Endothelial cell of umbilical vein (primary cell): ENCODE measurements around the gene MCC. TPM values are rescaled to one million over a fixed set of nuclear protein-coding genes. Genes with fewer than 3 reads are reported as not detected.

ENCODE experiments used
- BruUV-seq: library from RNA; stranded (reverse); fragments of 400-500 nt; replicated peaks from 2 replicates; lab custom pipeline; 2021; lab: Mats Ljungman, UMichigan
- CTCF ChIA-PET: fragments of 300-600, 350-600 bp; sonication (Branson Sonifier 250); formaldehyde crosslinking; loops from one replicate; lab custom pipeline; 2021; ENCODE audit warnings: antibody characterized with exemption, inconsistent platforms; lab: Charles Lee
- POLR2A ChIA-PET: fragments of 300-600, 350-600 bp; sonication (Branson Sonifier 250); formaldehyde crosslinking; loops from one replicate; lab custom pipeline; 2021; ENCODE audit warnings: antibody characterized with exemption, inconsistent platforms; lab: Charles Lee
- DNase-seq: peaks from one replicate; pipeline ENCODE4 v3.0.0-alpha.2; 2011; ENCODE audit warnings: low read depth, low spot score
- FAIRE-seq: peaks from 2 replicates; lab custom pipeline; 2011; peaks lifted over from hg19 to GRCh38; lab: Jason Lieb, UNC
- H2AFZ ChIP-seq: 2 replicates; pipeline ENCODE4 v1.6.0; 2012; ENCODE audit warnings: low read depth, low read length, control low read depth, inconsistent platforms
- H3K27ac ChIP-seq: 2 replicates; pipeline ENCODE4 v1.5.1; 2011; ENCODE audit warnings: low read depth, mild to moderate bottlenecking, control low read depth, low read length, moderate library complexity; ENCODE audit not compliant: insufficient read depth
- H3K27me3 ChIP-seq, 2 experiments: 2 replicates each; pipeline versions ENCODE4 v1.6.0 to v1.6.1; 2011; ENCODE audit warnings: low read length in 2 of 2, mixed read lengths in 1 of 2; ENCODE audit not compliant: control insufficient read depth in 2 of 2, insufficient read depth in 2 of 2
- H3K36me3 ChIP-seq, 2 experiments: 2 replicates in 1 of 2; 3 replicates in 1 of 2; pipeline ENCODE4 v1.5.1; 2011; ENCODE audit warnings: low read length in 2 of 2, mild to moderate bottlenecking in 1 of 2, moderate library complexity in 1 of 2; ENCODE audit not compliant: control insufficient read depth in 2 of 2, insufficient read depth in 2 of 2; ENCODE audit errors: extremely low read depth in 1 of 2
- H3K4me1 ChIP-seq: 3 replicates; pipeline ENCODE4 v1.5.1; 2011; ENCODE audit warnings: mild to moderate bottlenecking, low read length; ENCODE audit not compliant: control insufficient read depth, insufficient read depth; ENCODE audit errors: extremely low read depth
- H3K4me2 ChIP-seq: 2 replicates; pipeline ENCODE4 v1.6.1; 2011; ENCODE audit warnings: low read length, control low read depth, mixed read lengths; ENCODE audit not compliant: insufficient read depth
- H3K4me3 ChIP-seq, 3 experiments: fragments of 200-600 bp in 1 of 3; sonication (generic), shearing (Covaris generic) in 1 of 3; replicated peaks in 1 of 3; 2 replicates each; pipeline ENCODE4 v1.5.1; 2011 to 2016; ENCODE audit warnings: control low read depth in 3 of 3, low read length in 3 of 3, mild to moderate bottlenecking in 2 of 3, inconsistent platforms in 1 of 3, low read depth in 1 of 3, moderate library complexity in 1 of 3; ENCODE audit not compliant: insufficient read depth in 1 of 3
- H3K79me2 ChIP-seq: 2 replicates; pipeline ENCODE4 v1.6.0; 2012; ENCODE audit warnings: low read length, inconsistent platforms; ENCODE audit not compliant: control insufficient read depth, insufficient read depth
- H3K9ac ChIP-seq: replicated peaks from 2 replicates; pipeline ENCODE3; 2011; ENCODE audit warnings: low read length, control low read depth; ENCODE audit not compliant: insufficient read depth; ENCODE audit errors: extremely low read depth
- H3K9me1 ChIP-seq: replicated peaks from 3 replicates; pipeline ENCODE4 v1.6.0; 2011; ENCODE audit warnings: mild to moderate bottlenecking, low read length; ENCODE audit not compliant: control insufficient read depth, insufficient read depth; ENCODE audit errors: extremely low read depth
- H3K9me3 ChIP-seq: replicated peaks from 2 replicates; pipeline ENCODE4 v1.5.1; 2012; ENCODE audit warnings: low read length, inconsistent platforms; ENCODE audit not compliant: control insufficient read depth, insufficient read depth
- H4K20me1 ChIP-seq: replicated peaks from 2 replicates; pipeline ENCODE3; 2011; ENCODE audit warnings: mild to moderate bottlenecking, low read length; ENCODE audit not compliant: control insufficient read depth, insufficient read depth; ENCODE audit errors: extremely low read depth
- CTCF ChIP-seq, 2 donors: IDR thresholded peaks; 1 replicate in 1 of 2; 2 replicates in 1 of 2; pipeline ENCODE4 v1.5.1; 2011; ENCODE audit warnings: low read length in 2 of 2, mild to moderate bottlenecking in 2 of 2, moderate library complexity in 2 of 2, control low read depth in 1 of 2, inconsistent platforms in 1 of 2, low read depth in 1 of 2; ENCODE audit not compliant: insufficient read depth in 1 of 2; ENCODE audit errors: extremely low read depth in 1 of 2
- EZH2 ChIP-seq: IDR thresholded peaks from 2 replicates; pipeline ENCODE4 v1.6.1; 2012; ENCODE audit warnings: borderline replicate concordance, low read depth, mild to moderate bottlenecking, moderate library complexity, low read length, inconsistent platforms; ENCODE audit not compliant: severe bottlenecking
- FOS ChIP-seq: IDR thresholded peaks from 2 replicates; pipeline ENCODE4 v1.6.1; 2011; ENCODE audit warnings: mild to moderate bottlenecking, low read length, moderate library complexity, borderline replicate concordance; ENCODE audit not compliant: insufficient read depth
- GATA2 ChIP-seq: IDR thresholded peaks from 2 replicates; pipeline ENCODE4 v1.7.0; 2011; ENCODE audit warnings: low read depth, mild to moderate bottlenecking, moderate library complexity, mixed read lengths, low read length; ENCODE audit not compliant: insufficient read length, insufficient read depth
- JUN ChIP-seq: IDR thresholded peaks from 2 replicates; pipeline ENCODE4 v1.6.1; 2011; ENCODE audit warnings: borderline replicate concordance, low read depth; ENCODE audit not compliant: insufficient read length, insufficient read depth
- MAX ChIP-seq: IDR thresholded peaks from 2 replicates; pipeline ENCODE4 v1.6.1; 2011; ENCODE audit not compliant: insufficient read depth, insufficient read length
- MYC ChIP-seq: IDR thresholded peaks from one replicate; pipeline ENCODE4 v1.6.1; 2011; ENCODE audit warnings: mild to moderate bottlenecking, low read depth, low read length
- POLR2A ChIP-seq: IDR thresholded peaks from 2 replicates; pipeline ENCODE4 v1.6.1; 2012; ENCODE audit warnings: low read depth, mild to moderate bottlenecking, control low read depth, low read length
- POLR2AphosphoS5 ChIP-seq: IDR thresholded peaks from 2 replicates; pipeline ENCODE4 v1.6.1; 2012; ENCODE audit warnings: low read depth, mild to moderate bottlenecking, control low read depth, low read length, moderate library complexity; ENCODE audit not compliant: insufficient read depth
- dilution Hi-C: fragments of 300-500 bp; cut with MboI; formaldehyde crosslinking; loops from one replicate; pipeline ENCODE4 v1.15.0; 2019; ENCODE audit warnings: low sequenced_read_pairs; ENCODE audit not compliant: extremely low pct_ligation_motif_present
- intact Hi-C: fragments of 100-400 bp; cut with micrococcal nuclease; formaldehyde crosslinking; loops from one replicate; pipeline ENCODE4 v1.10.0; 2022
- polyA plus RNA-seq, 4 experiments: library from polyadenylated mRNA; depleted of rRNA in 3 of 4; stranded (reverse) in 3 of 4; unstranded in 1 of 4; fragments of >200 nt; gene quantifications; 2 replicates each; pipeline versions ENCODE4 v1.2.1 to v1.2.3, GENCODE V29; 2011 to 2012; ENCODE audit warnings: missing spikeins in 1 of 4
- total RNA-seq: library from RNA; stranded (reverse); gene quantifications from 2 replicates; pipeline ENCODE4 v1.2.3, GENCODE V29; 2021

MCC gene
- total and polyA plus RNA-seq, 2 donors (not counting 3 experiments of a cell fraction or from before 2014, with no cell fraction given): 6.9 to 27.5 TPM

GRCh38 chr5:113106821-113107220 lies 381.4 kb downstream of the MCC start:
- no peak overlapping the region for H3K4me2 ChIP-seq
- no peaks in the 10 kb centered on the region for H3K79me2 ChIP-seq
- H3K36me3 ChIP-seq: no peaks in the 10 kb centered on the region
- no peak for TF ChIP-seq GATA2
- no peak for TF ChIP-seq POLR2A
- no peak for TF ChIP-seq CTCF (IDR thresholded peaks at IDR 0.05; ENCODE audit: extremely low read depth in 1 of 2, insufficient read depth in 1 of 2, low read depth in 1 of 2, low read length in 2 of 2)
- TF ChIP-seq POLR2AphosphoS5: no peak
- TF ChIP-seq FOS: no peak
- no peak for TF ChIP-seq EZH2
- TF ChIP-seq MYC: no peak
- no peak for TF ChIP-seq JUN
- no peak for TF ChIP-seq MAX
- H3K4me3 ChIP-seq: no peak overlapping the region
- intact Hi-C loops (no loop called here), dilution Hi-C loops (no loop called here)
- ChIA-PET POLR2A (no interaction called here), CTCF (interaction anchor here (1.0 kb wide), 1 partner anchor 33 kb away, joined by 3 read pairs; no protein-coding TSS in a partner anchor)
- H3K4me1 ChIP-seq: no peaks in the 10 kb centered on the region
- no peaks in the 10 kb centered on the region for H3K9me1 ChIP-seq
- H3K9ac ChIP-seq: no peak overlapping the region
- no peak overlapping the region for H3K27ac ChIP-seq
- H4K20me1 ChIP-seq: no peaks in the 10 kb centered on the region
- H3K27me3 ChIP-seq: no peaks in the 10 kb centered on the region
- H3K9me3 ChIP-seq: no peaks in the 10 kb centered on the region
- H2AFZ ChIP-seq: no peak overlapping the region
- no peak for FAIRE-seq
- no peak for DNase-seq
- no TSS peak for BruUV-seq
